OCI-LY7 (cell line): ENCODE data around the gene LTA4H. TPM values are rescaled to one million over a fixed set of nuclear protein-coding genes. Genes with fewer than 3 reads are reported as not detected.

Source experiments
- BruUV-seq: library from RNA; stranded (reverse); fragments of 400-500 nt; replicated peaks from 2 replicates; lab custom pipeline; 2021; lab: Mats Ljungman, UMichigan
- CTCF ChIA-PET: fragments of 300-600 bp; sonication (Branson Sonifier 250); formaldehyde crosslinking; loops from one replicate; lab custom pipeline; 2022; ENCODE audit warnings: antibody characterized with exemption; ENCODE audit not compliant: unreplicated experiment; lab: Charles Lee
- POLR2A ChIA-PET: fragments of 300-600 bp; sonication (Branson Sonifier 250); formaldehyde crosslinking; loops from one replicate; lab custom pipeline; 2022; ENCODE audit warnings: antibody characterized with exemption; lab: Charles Lee
- DNase-seq: peaks from one replicate; pipeline ENCODE4 v3.0.0-alpha.2; 2015; ENCODE audit warnings: low spot score
- H2AFZ ChIP-seq: fragments of 200-600 bp; sonication (generic), shearing (Covaris generic); 2 replicates; pipeline ENCODE4 v1.6.1; 2014; ENCODE audit warnings: mild to moderate bottlenecking, antibody characterized with exemption, low read length, moderate library complexity
- H3K27ac ChIP-seq: fragments of 200-600 bp; sonication (generic); 2 replicates; pipeline ENCODE4 v1.5.1; 2014; ENCODE audit warnings: mixed run types, low read depth, mild to moderate bottlenecking, moderate library complexity, low read length, inconsistent platforms; ENCODE audit not compliant: poor library complexity, severe bottlenecking
- H3K36me3 ChIP-seq: fragments of 200-600 bp; sonication (generic); 2 replicates; pipeline ENCODE4 v1.6.1; 2014; ENCODE audit warnings: mild to moderate bottlenecking, antibody characterized with exemption, low read length, moderate library complexity, mixed read lengths; ENCODE audit not compliant: insufficient read depth
- H3K4me1 ChIP-seq: fragments of 200-600 bp; sonication (generic); 2 replicates; pipeline ENCODE4 v1.5.1; 2014; ENCODE audit warnings: mild to moderate bottlenecking, low read length; ENCODE audit not compliant: insufficient read depth, poor library complexity, severe bottlenecking
- H3K4me2 ChIP-seq: fragments of 200-600 bp; sonication (generic); 2 replicates; pipeline ENCODE4 v1.6.1; 2014; ENCODE audit warnings: mild to moderate bottlenecking, low read length
- H3K4me3 ChIP-seq: fragments of 200-600 bp; sonication (generic); 2 replicates; pipeline ENCODE4 v1.5.1; 2014; ENCODE audit warnings: mild to moderate bottlenecking, low read depth, low read length; ENCODE audit not compliant: poor library complexity, severe bottlenecking
- H3K79me2 ChIP-seq: fragments of 200-600 bp; sonication (generic); 2 replicates; pipeline ENCODE4 v1.6.1; 2016; ENCODE audit warnings: low read depth, mild to moderate bottlenecking, low read length, moderate library complexity, mixed read lengths; ENCODE audit not compliant: insufficient read depth
- H3K9me2 ChIP-seq: fragments of 200-600 bp; sonication (generic); 2 replicates; pipeline ENCODE4 v1.6.1; 2016; ENCODE audit warnings: mild to moderate bottlenecking, low read length, mixed read lengths; ENCODE audit not compliant: insufficient read depth
- H3K9me3 ChIP-seq: fragments of 200-600 bp; sonication (generic); 2 replicates; pipeline ENCODE4 v1.6.1; 2014; ENCODE audit warnings: mild to moderate bottlenecking, mixed run types, low read length, mixed read lengths
- H4K20me1 ChIP-seq: fragments of 200-600 bp; sonication (generic); 2 replicates; pipeline ENCODE4 v1.6.1; 2014; ENCODE audit warnings: mild to moderate bottlenecking, antibody characterized with exemption, low read length, moderate library complexity, mixed read lengths; ENCODE audit not compliant: insufficient read depth
- EZH2phosphoT487 ChIP-seq: fragments of 200-600 bp; sonication (generic); IDR thresholded peaks from 2 replicates; pipeline ENCODE4 v1.6.1; 2018; ENCODE audit warnings: low read depth, borderline replicate concordance, mild to moderate bottlenecking, mixed run types, antibody characterized with exemption, low read length, moderate library complexity, mixed read lengths
- intact Hi-C: fragments of 100-400 bp; cut with micrococcal nuclease; formaldehyde crosslinking; loops from one replicate; pipeline ENCODE4 v1.10.0; 2022; ENCODE audit not compliant: unreplicated experiment
- total RNA-seq, 2 experiments: library from RNA; depleted of rRNA in 1 of 2; stranded (reverse); fragments of >200 nt in 1 of 2; shearing (Covaris generic) in 1 of 2; gene quantifications; 2 replicates each; pipeline ENCODE4 v1.2.3, GENCODE V29; 2014 to 2022
- TF ChIP-seq, protein P1 (sequence below): fragments of 200-600 bp; sonication (generic); conservative IDR thresholded peaks from 2 replicates; pipeline ENCODE4 v1.5.1; 2014; ENCODE audit warnings: mild to moderate bottlenecking, antibody characterized with exemption, low read length, moderate library complexity, mixed read lengths

Gene LTA4H
- total RNA-seq, 2 experiments from 2014 or later = 86.7 to 122 TPM

GRCh38 chr12:96051756-96052485 lies 16.5 kb upstream of the LTA4H start:
- no TSS peak for BruUV-seq
- POLR2A ChIA-PET = interaction anchor here (0.9 kb wide), 1 partner anchor 161 kb away, joined by 3 read pairs; no protein-coding TSS in a partner anchor
- TF ChIP-seq, protein P1, sequence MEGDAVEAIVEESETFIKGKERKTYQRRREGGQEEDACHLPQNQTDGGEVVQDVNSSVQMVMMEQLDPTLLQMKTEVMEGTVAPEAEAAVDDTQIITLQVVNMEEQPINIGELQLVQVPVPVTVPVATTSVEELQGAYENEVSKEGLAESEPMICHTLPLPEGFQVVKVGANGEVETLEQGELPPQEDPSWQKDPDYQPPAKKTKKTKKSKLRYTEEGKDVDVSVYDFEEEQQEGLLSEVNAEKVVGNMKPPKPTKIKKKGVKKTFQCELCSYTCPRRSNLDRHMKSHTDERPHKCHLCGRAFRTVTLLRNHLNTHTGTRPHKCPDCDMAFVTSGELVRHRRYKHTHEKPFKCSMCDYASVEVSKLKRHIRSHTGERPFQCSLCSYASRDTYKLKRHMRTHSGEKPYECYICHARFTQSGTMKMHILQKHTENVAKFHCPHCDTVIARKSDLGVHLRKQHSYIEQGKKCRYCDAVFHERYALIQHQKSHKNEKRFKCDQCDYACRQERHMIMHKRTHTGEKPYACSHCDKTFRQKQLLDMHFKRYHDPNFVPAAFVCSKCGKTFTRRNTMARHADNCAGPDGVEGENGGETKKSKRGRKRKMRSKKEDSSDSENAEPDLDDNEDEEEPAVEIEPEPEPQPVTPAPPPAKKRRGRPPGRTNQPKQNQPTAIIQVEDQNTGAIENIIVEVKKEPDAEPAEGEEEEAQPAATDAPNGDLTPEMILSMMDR = no peak
- no peak for TF ChIP-seq EZH2phosphoT487
- Histone ChIP-seq H3K4me2 (no peak overlapping the region), H4K20me1 (no peaks in the 10 kb centered on the region), H3K79me2 (no peaks in the 10 kb centered on the region), H3K36me3 (no peaks in the 10 kb centered on the region), H3K27ac (no peak overlapping the region), H2AFZ (no peak overlapping the region), H3K4me1 (peaks cover 14% of the 10 kb centered on the region), H3K4me3 (no peak overlapping the region), H3K9me3 (peaks cover 11% of the 10 kb centered on the region; the same call in 1 of the 2 replicates), H3K9me2 (no peaks in the 10 kb centered on the region)
- intact Hi-C loops = no loop called here
- CTCF ChIA-PET = no interaction called here
- DNase-seq = no peak

DNA sequence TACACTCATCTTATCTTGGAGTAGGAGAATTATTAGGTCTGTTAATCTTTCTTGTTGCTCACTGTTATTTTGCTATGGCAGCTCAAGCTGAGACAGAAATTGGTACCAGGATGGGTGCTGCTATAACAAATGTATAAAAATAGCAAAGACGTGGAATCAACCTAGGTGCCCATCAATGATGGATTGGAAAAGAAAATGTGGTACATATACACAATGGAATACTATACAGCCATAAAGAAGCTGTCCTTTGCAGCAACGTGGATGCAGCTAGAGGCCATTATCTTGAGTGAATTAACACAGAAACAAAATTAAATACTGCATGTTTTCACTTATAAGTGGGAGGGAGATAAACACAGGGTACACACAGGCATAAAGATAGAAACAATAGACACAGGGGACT lies 14.8 kb upstream of the LTA4H start:
- Histone ChIP-seq H3K9me2 (no peaks in the 10 kb centered on the region), H3K36me3 (no peaks in the 10 kb centered on the region), H3K4me3 (no peak overlapping the region), H3K4me2 (no peak overlapping the region), H3K79me2 (no peaks in the 10 kb centered on the region), H3K27ac (no peak overlapping the region), H3K4me1 (peaks cover 17% of the 10 kb centered on the region), H3K9me3 (peaks cover 11% of the 10 kb centered on the region; the same call in 1 of the 2 replicates), H4K20me1 (no peaks in the 10 kb centered on the region), H2AFZ (no peak overlapping the region)
- TF ChIP-seq, protein P1 = no peak
- no peak for TF ChIP-seq EZH2phosphoT487
- ChIA-PET CTCF (no interaction called here), POLR2A (interaction anchor here (1.0 kb wide), 1 partner anchor 454 kb away, joined by 4 read pairs; no protein-coding TSS in a partner anchor)
- intact Hi-C loops = no loop called here
- DNase-seq = no peak
- BruUV-seq = no TSS peak

DNA sequence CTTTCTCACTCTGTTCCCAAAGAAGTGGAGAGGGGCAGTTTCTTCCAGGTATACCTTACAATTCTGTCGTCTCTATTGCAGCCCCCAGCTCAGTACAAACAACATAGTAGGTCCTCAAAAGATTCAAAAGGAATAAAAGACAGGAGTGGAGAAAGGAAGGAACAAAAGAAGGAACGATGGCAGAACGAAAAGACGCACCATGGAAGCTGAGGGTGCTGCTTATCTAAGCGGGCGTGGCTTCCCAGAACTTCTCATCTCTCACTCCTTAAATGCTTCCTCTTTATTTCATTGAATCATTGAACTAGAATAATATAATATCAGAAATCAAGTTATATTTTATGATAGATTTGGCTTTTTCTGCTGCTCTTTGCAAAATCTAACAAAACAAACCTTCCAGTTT lies 13.7 kb upstream of the LTA4H start:
- Histone ChIP-seq H3K9me2 (no peaks in the 10 kb centered on the region), H3K9me3 (0 out of 2 replicates have a peak, but pooled peaks cover 7% of the 10 kb centered on the region), H3K27ac (no peak overlapping the region), H3K79me2 (no peaks in the 10 kb centered on the region), H4K20me1 (no peaks in the 10 kb centered on the region), H3K4me3 (no peak overlapping the region), H3K4me2 (no peak overlapping the region), H3K4me1 (peaks cover 26% of the 10 kb centered on the region), H3K36me3 (no peaks in the 10 kb centered on the region), H2AFZ (no peak overlapping the region)
- no peak for DNase-seq
- intact Hi-C loops = no loop called here
- no peak for TF ChIP-seq EZH2phosphoT487
- TF ChIP-seq, protein P1 = no peak
- POLR2A ChIA-PET = interaction anchor here (1.3 kb wide), 1 partner anchor 17 kb away, joined by 4 read pairs; no protein-coding TSS in a partner anchor
- no TSS peak for BruUV-seq
- CTCF ChIA-PET = no interaction called here
